Hematopoietic multipotent progenitor cell treated with erythropoietin and hydrocortisone succinate and interleukin-3 and kit ligand, for 4 days (in vitro differentiated cells): Measurements from ENCODE around the gene CHRNB2.

Experiments used
- DNase-seq: peaks from one replicate; pipeline ENCODE4 v3.0.0-alpha.2; 2015

The CHRNB2 gene

GRCh38 chr1:154553056-154554030 is 14.2 kb upstream of the CHRNB2 start:
- no peak for DNase-seq

GRCh38 chr1:154556422-154556821 is 11.2 kb upstream of the CHRNB2 start:
- DNase-seq, result no peak

- DNase-seq, result no peak
Measured at GRCh38 chr1:154557248-154557938, 10.2 kb upstream of the CHRNB2 start.

- DNase-seq, result peak; percentile 66
Measured at GRCh38 chr1:154557939-154558719, 9.4 kb upstream of the CHRNB2 start, which contains the start of gene UBE2Q1. Gene UBE2Q1 (minus strand): TSS chr1:154558662. CDS start chr1:154558553, 109 bp downstream.

- peak; percentile 100 for DNase-seq
Measured at GRCh38 chr1:154558720-154559465, 8.7 kb upstream of the CHRNB2 start.

GRCh38 chr1:154559466-154560044 is 8.0 kb upstream of the CHRNB2 start:
- peak; percentile 96 for DNase-seq

GRCh38 chr1:154565876-154566275 is 1.7 kb upstream of the CHRNB2 start:
- no peak for DNase-seq

- no peak for DNase-seq
Measured at GRCh38 chr1:154568157-154568815, 708 bp downstream of the CHRNB2 start.

GRCh38 chr1:154571244-154571963 is 3.8 kb downstream of the CHRNB2 start:
- DNase-seq, result no peak

- DNase-seq, result no peak
Measured at GRCh38 chr1:154571964-154572288, 4.3 kb downstream of the CHRNB2 start.

GRCh38 chr1:154572468-154573167 is 5.0 kb downstream of the CHRNB2 start:
- DNase-seq, result no peak

GRCh38 chr1:154573168-154573510 is 5.6 kb downstream of the CHRNB2 start:
- DNase-seq, result no peak

GRCh38 chr1:154574716-154575115 is 7.1 kb downstream of the CHRNB2 start:
- peak; percentile 67 for DNase-seq

- DNase-seq, result no peak
Measured at GRCh38 chr1:154575147-154575927, 7.8 kb downstream of the CHRNB2 start.

GRCh38 chr1:154575951-154576566 is 8.5 kb downstream of the CHRNB2 start:
- no peak for DNase-seq

- DNase-seq, result no peak
Measured at GRCh38 chr1:154577346-154578057, 9.9 kb downstream of the CHRNB2 start.

GRCh38 chr1:154578058-154578418 is 10.5 kb downstream of the CHRNB2 start:
- no peak for DNase-seq

- no peak for DNase-seq
Measured at GRCh38 chr1:154579374-154579773, 11.8 kb downstream of the CHRNB2 start.
